HEK293T (cell line): ENCODE data around the gene WDPCP.

Source experiments
- CTCF ChIA-PET: fragments of 350-600 bp; formaldehyde crosslinking; extraction: SDS; loops from one replicate; lab custom pipeline; 2021; ENCODE audit warnings: antibody characterized with exemption, inconsistent platforms; lab: Yijun Ruan, JAX
- POLR2A ChIA-PET: fragments of 350-600 bp; formaldehyde crosslinking; extraction: SDS; loops from one replicate; lab custom pipeline; 2020; ENCODE audit warnings: antibody characterized with exemption, inconsistent platforms; lab: Yijun Ruan, JAX
- DNase-seq: peaks from one replicate; pipeline ENCODE4 v3.0.0; 2012; ENCODE audit warnings: mixed read lengths; ENCODE audit errors: extremely low spot score
- ARNT ChIP-seq: fragments of 450-650 bp; IDR thresholded peaks from 2 replicates; pipeline ENCODE4 v1.6.1; 2017; ENCODE audit warnings: mild to moderate bottlenecking
- BHLHE40 ChIP-seq: fragments of 450-650 bp; IDR thresholded peaks from 2 replicates; pipeline ENCODE4 v1.6.1; 2016; ENCODE audit warnings: mild to moderate bottlenecking, moderate library complexity, borderline replicate concordance
- CTBP1 ChIP-seq: fragments of 450-650 bp; IDR thresholded peaks from 2 replicates; pipeline ENCODE4 v1.6.1; 2016; ENCODE audit warnings: borderline replicate concordance
- ELF4 ChIP-seq: fragments of 450-650 bp; IDR thresholded peaks from 2 replicates; pipeline ENCODE4 v1.6.1; 2017; ENCODE audit warnings: antibody characterized with exemption
- FOXA1 ChIP-seq: fragments of 450-650 bp; IDR thresholded peaks from 2 replicates; pipeline ENCODE4 v1.6.1; 2016; ENCODE audit warnings: mild to moderate bottlenecking
- FOXK2 ChIP-seq: fragments of 450-650 bp; IDR thresholded peaks from 2 replicates; pipeline ENCODE4 v1.6.1; 2016; ENCODE audit warnings: mild to moderate bottlenecking
- FOXM1 ChIP-seq: fragments of 450-650 bp; IDR thresholded peaks from 2 replicates; pipeline ENCODE4 v1.6.1; 2017; ENCODE audit warnings: mild to moderate bottlenecking, borderline replicate concordance
- HDGF ChIP-seq: fragments of 450-650 bp; IDR thresholded peaks from 2 replicates; pipeline ENCODE4 v1.6.1; 2017; ENCODE audit warnings: antibody characterized with exemption, borderline replicate concordance
- L3MBTL2 ChIP-seq: fragments of 450-650 bp; conservative IDR thresholded peaks from 2 replicates; pipeline ENCODE4 v1.6.1; 2016; ENCODE audit warnings: mild to moderate bottlenecking
- LEF1 ChIP-seq: fragments of 450-650 bp; IDR thresholded peaks from 2 replicates; pipeline ENCODE4 v1.6.1; 2017; ENCODE audit warnings: mild to moderate bottlenecking, borderline replicate concordance
- NFRKB ChIP-seq: fragments of 450-650 bp; IDR thresholded peaks from 2 replicates; pipeline ENCODE4 v1.6.1; 2016; ENCODE audit warnings: mild to moderate bottlenecking, moderate library complexity
- PKNOX1 ChIP-seq: fragments of 450-650 bp; IDR thresholded peaks from 2 replicates; pipeline ENCODE4 v1.6.1; 2016
- SP1 ChIP-seq: fragments of 450-650 bp; IDR thresholded peaks from 2 replicates; pipeline ENCODE4 v1.6.1; 2017
- SUZ12 ChIP-seq: fragments of 450-650 bp; IDR thresholded peaks from 2 replicates; pipeline ENCODE4 v1.6.1; 2016; ENCODE audit warnings: mild to moderate bottlenecking
- TARDBP ChIP-seq: fragments of 450-650 bp; IDR thresholded peaks from 2 replicates; pipeline ENCODE4 v1.6.1; 2016
- ZNF384 ChIP-seq: fragments of 450-650 bp; IDR thresholded peaks from 2 replicates; pipeline ENCODE4 v1.6.1; 2016

WDPCP gene

GRCh38 chr2:63127594-63127993, 460.7 kb downstream of the WDPCP start:
- ChIA-PET CTCF (no interaction called here), POLR2A (no interaction called here)

DNA sequence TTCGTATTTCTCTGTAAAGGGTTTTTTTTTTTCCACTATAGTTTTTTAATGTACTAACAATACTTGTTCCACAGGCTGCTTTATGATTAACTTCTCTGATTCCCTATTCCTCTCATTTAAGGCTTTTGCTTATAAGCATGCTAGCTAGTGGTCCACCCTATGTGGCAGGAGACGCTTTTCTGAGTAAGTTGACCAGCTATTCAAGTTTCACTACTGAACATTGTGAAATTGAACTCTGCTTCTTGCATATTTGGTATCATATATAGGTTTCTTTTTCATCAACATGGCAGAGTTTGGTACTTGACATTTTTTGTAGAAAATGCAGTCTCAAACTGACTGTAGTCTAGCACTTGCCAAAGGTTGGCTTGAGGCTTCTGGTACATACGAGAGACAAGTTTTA, 463.4 kb downstream of the WDPCP start:
- no peak for TF ChIP-seq L3MBTL2
- no peak for TF ChIP-seq FOXA1
- TF ChIP-seq BHLHE40, result no peak
- CTCF ChIA-PET, result interaction anchor here (0.7 kb wide), 1 partner anchor 367 kb away, joined by 3 read pairs; no protein-coding TSS in a partner anchor
- no peak for DNase-seq
- POLR2A ChIA-PET, result no interaction called here

More at GRCh38 chr2:63127594-63127993, 460.7 kb downstream of the WDPCP start:
- TF ChIP-seq TARDBP, result no peak
- TF ChIP-seq PKNOX1, result no peak
- no peak for TF ChIP-seq LEF1
- no peak for TF ChIP-seq CTBP1
- TF ChIP-seq ELF4, result no peak
- TF ChIP-seq FOXA1, result no peak
- no peak for TF ChIP-seq HDGF
- no peak for TF ChIP-seq SUZ12
- TF ChIP-seq SP1, result no peak
- TF ChIP-seq ZNF384, result no peak
- TF ChIP-seq NFRKB, result no peak
- TF ChIP-seq FOXM1, result no peak
- no peak for TF ChIP-seq L3MBTL2
- TF ChIP-seq ARNT, result no peak
- TF ChIP-seq FOXK2, result no peak
- TF ChIP-seq BHLHE40, result no peak
- DNase-seq, result no peak

DNA sequence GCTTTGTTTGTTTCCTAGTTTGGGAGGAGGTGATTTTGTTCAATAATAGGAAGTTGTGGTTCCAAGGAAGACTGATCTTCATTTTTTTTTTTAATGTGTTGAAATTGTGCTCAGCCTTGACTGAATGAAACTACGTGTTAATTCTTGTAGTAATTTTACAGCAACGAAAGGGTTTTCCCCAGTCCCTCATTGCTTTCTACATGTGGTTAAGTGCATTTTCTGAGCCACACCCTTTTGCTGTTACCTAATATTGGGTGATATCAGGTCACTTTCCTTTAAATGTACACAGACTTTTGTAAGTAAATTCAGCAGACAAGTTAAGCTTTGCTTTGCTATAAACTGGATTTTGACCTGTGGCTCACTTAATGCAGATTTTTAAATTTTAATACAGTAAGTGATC, 464.1 kb downstream of the WDPCP start:
- CTCF ChIA-PET, result interaction anchor here (0.6 to 0.7 kb wide), 2 partner anchors 11 to 1374 kb away, joined by 3 to 6 read pairs; no protein-coding TSS in a partner anchor

DNA sequence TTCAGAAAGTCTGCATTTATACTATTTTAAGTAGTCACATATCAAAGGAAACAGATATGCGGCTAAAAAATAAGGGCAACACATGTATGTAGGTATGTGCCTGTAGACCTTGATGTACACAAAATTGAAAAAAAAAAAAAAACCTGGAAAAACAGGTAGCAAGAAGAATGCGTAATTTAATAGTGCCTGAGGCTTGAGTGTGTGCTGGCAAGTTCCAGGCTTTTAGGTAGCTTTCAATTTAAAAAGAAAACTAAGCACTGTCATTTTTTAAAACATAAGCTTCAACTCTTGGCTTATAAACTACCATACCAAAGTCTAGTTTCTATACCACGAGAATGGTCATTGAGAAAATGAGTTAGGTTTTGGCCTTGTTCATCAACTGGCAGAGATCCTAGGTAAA, 465.4 kb downstream of the WDPCP start:
- ChIA-PET POLR2A (no interaction called here), CTCF (no interaction called here)
- TF ChIP-seq SUZ12 (no peak), ELF4 (no peak), PKNOX1 (no peak), ARNT (no peak), TARDBP (no peak), SP1 (no peak)
- DNase-seq, result no peak

More for the DNA sequence above, 464.1 kb downstream of the WDPCP start:
- no peak for TF ChIP-seq TARDBP
- TF ChIP-seq BHLHE40, result no peak
- TF ChIP-seq ARNT, result no peak
- no peak for TF ChIP-seq FOXM1
- TF ChIP-seq CTBP1, result no peak
- no peak for TF ChIP-seq ELF4
- DNase-seq, result no peak
- POLR2A ChIA-PET, result no interaction called here

DNA sequence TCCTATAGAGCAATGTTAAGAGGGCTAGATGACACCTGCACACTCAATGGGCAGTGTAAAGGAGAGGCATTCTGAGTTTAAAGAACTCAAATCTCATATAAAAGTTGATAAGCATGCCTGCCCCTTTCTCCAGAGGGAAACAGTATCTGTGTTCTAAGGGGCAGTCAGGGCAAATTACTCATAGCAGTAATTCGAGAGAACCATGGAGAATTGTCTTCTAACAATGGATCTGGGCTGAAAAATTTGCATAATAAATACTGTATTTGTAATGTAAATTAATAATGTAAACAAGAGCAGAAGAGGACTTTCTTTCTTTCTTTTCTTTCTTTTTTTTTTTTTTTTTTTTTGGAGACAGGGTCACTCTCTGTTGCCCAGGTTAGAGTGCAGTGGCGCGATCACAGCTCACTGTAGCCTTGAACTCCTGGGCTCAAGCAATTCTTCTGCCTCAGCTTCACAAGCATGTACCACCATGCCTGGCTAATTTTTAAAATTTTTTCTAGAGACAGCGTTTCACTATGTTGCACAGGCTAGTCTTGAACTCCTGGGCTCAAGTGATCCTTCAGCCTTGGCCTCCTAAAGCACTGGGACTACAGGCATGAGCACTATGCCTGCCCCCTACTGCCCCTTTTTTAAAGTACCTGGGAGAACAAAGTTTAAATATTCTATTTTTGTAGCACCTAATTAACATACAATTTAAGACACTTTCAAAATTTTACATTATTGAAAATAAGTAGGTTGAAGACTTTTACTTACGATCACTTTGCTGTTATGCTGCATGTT, 467.0 kb downstream of the WDPCP start:
- ChIA-PET POLR2A (no interaction called here), CTCF (interaction anchor here (0.6 kb wide), 1 partner anchor 1498 kb away, joined by 3 read pairs; no protein-coding TSS in a partner anchor)
- DNase-seq, result no peak
- no peak for TF ChIP-seq L3MBTL2

DNA sequence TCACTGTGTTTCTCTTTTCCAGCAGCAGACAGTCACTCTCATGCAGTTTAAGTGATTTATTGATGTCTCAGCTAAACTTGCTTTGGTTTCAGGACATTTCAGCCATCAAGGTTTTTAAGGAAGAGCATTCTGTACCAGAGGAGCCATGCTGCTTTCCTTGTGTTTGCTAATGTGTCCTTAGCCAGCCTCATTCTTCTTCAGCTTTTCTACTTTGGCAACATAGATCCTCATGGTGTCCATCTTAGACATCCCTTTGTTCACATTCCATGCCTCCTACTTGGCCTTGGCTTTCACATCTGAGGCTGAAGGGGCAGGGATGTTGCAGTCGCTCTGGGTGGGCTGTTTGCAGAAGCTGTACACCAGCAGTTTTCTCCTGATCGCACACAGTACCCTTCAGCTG, 469.5 kb downstream of the WDPCP start:
- no peak for DNase-seq
- ChIA-PET CTCF (no interaction called here), POLR2A (no interaction called here)
- TF ChIP-seq TARDBP (no peak), L3MBTL2 (no peak), FOXM1 (no peak), NFRKB (no peak), SUZ12 (no peak), ARNT (no peak), PKNOX1 (no peak), FOXA1 (no peak), ELF4 (no peak), CTBP1 (no peak), ZNF384 (no peak)

- TF ChIP-seq ELF4 (no peak), FOXM1 (no peak), SP1 (no peak), FOXA1 (no peak), NFRKB (no peak), HDGF (no peak), LEF1 (no peak), TARDBP (no peak), CTBP1 (no peak), ZNF384 (no peak), SUZ12 (no peak), FOXK2 (no peak), BHLHE40 (no peak), PKNOX1 (no peak), ARNT (no peak), L3MBTL2 (no peak)
- no peak for DNase-seq
- ChIA-PET CTCF (no interaction called here), POLR2A (no interaction called here)
Observed at GRCh38 chr2:63104482-63104881, 483.8 kb downstream of the WDPCP start.
